A673 (cell line): ENCODE measurements around the gene MSANTD2.

Experiments
- CTCF ChIP-seq: fragments of 300-800, 200-600 bp; sonication (generic); conservative IDR thresholded peaks from 2 replicates; pipeline ENCODE4 v1.5.1; 2017; ENCODE audit warnings: low read depth, mild to moderate bottlenecking, antibody characterized with exemption, low read length, moderate library complexity, mixed read lengths
- EZH2 ChIP-seq: fragments of 200-600 bp; sonication (generic); IDR thresholded peaks from 2 replicates; pipeline ENCODE4 v1.6.1; 2017; ENCODE audit warnings: borderline replicate concordance, low read depth, mild to moderate bottlenecking, mixed read lengths, antibody characterized with exemption, low read length; ENCODE audit not compliant: poor library complexity, severe bottlenecking

- TF ChIP-seq CTCF, result no peak
- TF ChIP-seq EZH2, result no peak
Measured at GRCh38 chr11:124801014-124801413, 808 bp upstream of the MSANTD2 start.
